Stimulated activated CD8-positive, alpha-beta memory T cell treated with anti-CD3 and anti-CD28 coated beads, Interleukin-2, amount 100 ng/mL, for 48 hours (primary cell): ENCODE results near the gene NEDD4L.
"Not testable (repeated sequence)": the region's sequence is repeated elsewhere in the genome, so short reads cannot be mapped to it uniquely, and the experiment has no call there.

Experiments
- DNase-seq, 2 donors: peaks; one replicate each; pipeline ENCODE4 v3.0.0-alpha.2; 2020; ENCODE audit warnings: low read depth in 2 of 2

The NEDD4L gene

DNA sequence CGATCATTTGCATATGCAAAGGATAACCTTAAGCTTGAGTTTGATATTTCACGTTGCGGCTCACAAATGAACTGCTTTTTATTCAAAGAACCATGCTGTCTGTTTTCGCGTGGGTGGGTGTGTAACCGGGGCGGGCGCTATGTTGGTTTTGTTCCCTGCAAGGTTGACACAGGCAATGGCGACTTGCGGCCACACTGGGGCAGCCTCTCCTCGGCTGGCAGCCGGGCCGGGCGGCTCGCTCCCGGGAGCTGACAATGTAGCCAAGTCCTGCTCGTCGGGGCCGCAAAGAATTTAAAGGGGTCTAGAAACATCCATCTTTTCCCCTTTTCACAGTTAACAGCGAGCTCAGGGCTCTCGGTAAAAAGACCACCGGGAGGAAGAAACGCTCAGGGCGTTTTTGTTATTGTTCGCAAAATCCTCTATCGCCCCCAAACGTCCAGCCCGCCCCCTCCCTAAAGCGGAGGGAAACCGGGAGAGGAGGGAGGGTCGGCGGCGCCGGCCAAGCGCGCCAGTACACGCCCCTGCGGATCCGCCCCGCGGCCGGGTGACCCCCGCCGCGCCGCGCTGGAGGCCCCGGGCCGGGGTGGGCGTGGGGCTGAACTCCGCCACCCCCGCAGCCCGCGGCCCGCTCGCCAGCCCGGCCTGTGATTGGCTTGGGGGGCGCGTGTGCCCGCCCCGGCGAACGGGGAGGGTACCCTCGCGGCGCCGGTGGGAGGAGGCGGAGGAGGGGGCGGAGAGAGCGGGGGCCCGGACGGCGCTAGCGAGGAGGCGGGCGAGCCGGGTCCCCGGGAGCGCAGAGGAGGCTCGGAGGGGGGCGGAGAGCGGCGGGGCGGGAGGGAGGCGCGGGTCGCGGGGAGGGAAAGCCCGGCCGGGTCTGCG is at the start of gene NEDD4L:
NEDD4L (plus strand) TSS at position 736 of the 879 bp plus-strand sequence. CDS start 435 bp downstream, outside the sequence.
- DNase-seq: peak; percentile 73 to 74

GRCh38 chr18:57995331-57995730 is 48.7 kb upstream of the NEDD4L start:
- DNase-seq: no peak

DNA sequence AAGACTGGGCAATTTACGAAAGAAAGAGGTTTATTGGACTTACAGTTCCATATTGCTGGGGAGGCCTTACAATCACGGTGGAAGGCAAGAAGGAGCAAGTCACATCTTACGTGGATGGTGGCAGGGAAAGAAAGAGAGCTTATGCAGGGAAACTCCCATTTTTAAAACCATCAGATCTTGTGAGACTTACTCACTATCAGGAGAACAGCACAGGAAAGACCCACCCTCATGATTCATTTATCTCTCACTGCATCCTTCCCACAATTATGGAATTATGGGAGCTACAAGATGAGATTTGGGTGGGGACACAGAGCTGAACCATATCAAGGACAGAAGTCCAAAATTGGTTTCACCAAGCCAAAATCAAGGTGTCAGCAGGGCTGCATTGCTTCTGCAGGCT is 47.1 kb upstream of the NEDD4L start:
- not testable (repeated sequence) for DNase-seq

DNA sequence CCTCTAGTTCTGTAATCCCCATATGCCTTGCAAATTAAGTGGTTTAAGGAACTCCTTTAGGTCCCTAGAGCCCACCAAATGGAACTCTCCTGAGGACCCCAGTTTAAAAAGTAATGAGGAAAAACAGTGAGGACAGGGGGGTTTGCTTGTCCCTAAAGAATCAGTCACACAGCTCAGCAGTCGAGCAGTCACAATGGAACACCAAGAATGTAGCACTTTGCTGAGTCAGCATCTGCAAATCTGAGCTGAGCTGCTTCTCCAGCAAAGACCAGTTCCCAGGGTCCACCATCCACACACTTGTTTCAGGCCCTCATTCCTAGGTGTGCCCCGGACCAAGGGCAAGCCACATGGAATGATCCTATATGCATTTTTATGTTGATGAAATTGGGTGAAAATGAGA is 46.2 kb upstream of the NEDD4L start:
- no peak for DNase-seq

- no peak for DNase-seq
Measured at GRCh38 chr18:57998461-57998860, 45.6 kb upstream of the NEDD4L start.

GRCh38 chr18:58004317-58004716 is 39.7 kb upstream of the NEDD4L start:
- no peak for DNase-seq

DNA sequence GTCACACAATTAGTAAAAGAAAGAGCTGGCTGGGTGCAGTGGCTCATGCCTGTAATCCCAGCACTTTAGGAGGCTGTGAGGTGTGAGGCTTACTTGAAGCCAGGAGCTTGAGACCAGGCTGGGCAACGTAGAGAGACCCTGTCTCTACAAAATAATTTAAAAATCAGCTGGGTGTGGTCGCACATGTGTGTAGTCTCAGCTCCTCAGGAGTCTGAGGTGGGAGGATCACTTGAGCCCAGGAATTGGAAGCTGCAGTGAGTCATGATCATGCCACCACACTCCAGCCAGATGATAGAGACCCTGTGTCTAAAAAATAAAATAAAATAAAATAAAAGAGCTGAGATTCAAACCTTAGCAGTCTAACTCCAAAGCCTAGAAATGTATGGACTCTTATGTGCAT is 39.0 kb upstream of the NEDD4L start:
- DNase-seq: no peak

- peak in 1 of 2 donors; percentile 3 for DNase-seq
Measured at GRCh38 chr18:58005885-58006523, 38.0 kb upstream of the NEDD4L start.

GRCh38 chr18:58009166-58009565 is 34.9 kb upstream of the NEDD4L start:
- no peak for DNase-seq

DNA sequence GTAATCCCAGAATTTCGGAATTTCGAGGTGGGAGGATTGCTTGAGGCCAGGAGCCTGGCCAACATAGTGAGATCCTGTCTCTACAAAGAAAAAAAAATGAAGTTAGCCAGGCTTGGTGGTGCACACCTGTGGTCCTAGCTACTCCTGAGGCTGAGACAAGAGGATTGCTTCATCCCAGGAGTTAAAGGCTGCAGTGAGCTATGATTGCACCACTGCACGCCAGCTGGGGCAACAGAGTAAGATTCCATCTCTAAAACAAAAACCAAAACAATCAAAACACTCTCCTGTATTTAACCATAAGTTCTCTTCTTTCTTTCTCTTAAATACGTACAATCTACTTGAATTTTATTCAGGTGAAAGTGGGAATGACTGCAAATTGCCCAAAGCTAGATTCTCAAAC is 33.8 kb upstream of the NEDD4L start:
- no peak for DNase-seq

DNA sequence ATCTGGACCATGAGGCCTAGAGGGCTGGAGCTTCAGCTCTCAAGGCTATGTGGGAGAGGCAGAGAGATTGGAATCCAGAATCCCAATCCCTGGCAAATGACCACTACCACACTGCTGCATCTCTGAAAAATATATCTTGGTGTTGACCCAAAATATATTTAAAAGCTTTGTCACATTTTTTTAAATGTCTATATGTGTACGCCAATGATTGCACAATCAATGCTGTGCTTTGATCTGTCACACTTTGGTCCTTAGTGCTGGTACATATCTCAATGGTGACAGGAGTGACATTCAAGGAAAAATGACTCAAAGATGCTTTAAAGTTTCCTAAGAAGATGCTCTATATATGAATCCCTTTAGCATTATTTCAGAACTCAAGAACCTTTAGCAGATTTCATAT is 31.7 kb upstream of the NEDD4L start:
- no peak for DNase-seq

- no peak for DNase-seq
Measured at GRCh38 chr18:58013241-58014211, 30.5 kb upstream of the NEDD4L start.

GRCh38 chr18:58015065-58015780 is 28.8 kb upstream of the NEDD4L start:
- DNase-seq: no peak

- no peak for DNase-seq
Measured at GRCh38 chr18:58017267-58017666, 26.8 kb upstream of the NEDD4L start.

DNA sequence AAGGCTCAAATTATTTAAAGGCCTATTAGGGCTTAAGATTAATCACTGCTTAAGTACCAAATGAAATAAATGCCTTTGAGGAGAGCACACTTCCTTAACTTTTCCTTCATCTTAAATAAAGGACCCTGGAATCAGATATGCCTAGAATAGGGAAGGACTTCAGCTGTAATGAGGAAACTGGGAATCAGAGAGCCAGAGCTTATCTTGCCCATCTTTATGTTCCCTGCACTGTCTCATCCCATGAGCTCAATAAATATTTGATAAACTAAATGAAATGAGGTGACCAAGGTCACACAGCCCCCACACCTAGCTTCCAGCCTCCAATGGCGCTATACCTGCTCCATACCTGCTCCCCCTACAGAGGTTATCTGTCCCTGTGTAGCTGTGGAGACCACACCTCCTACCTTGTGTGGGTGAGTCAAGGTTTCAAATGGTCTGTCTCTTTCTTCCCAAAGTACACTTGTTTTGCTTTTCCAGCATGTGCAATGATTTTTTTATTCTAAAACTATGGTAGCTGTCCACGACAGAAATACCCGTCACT is 23.4 kb upstream of the NEDD4L start:
- DNase-seq: no peak

DNA sequence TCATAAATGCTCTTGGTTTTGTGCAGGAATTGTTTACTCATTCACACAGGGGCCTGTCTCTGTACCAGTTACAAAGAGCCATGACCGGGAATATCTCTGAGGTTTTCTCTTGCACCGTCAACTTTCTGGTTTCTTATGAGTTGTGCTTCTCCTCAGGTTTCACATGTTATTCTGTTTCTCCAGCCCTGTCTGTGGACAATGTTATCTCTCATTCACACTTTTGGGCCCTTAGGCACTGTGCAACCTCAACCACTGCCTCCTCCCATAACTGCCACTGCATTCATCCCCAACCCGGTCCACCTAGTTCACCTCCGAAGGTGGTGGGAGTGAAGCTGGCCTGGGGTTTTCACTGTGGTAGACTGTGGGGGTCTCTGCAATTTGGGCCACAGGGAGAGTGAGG is 22.5 kb upstream of the NEDD4L start:
- DNase-seq: no peak

- DNase-seq: no peak
Measured at GRCh38 chr18:58023108-58023507, 20.9 kb upstream of the NEDD4L start.

DNA sequence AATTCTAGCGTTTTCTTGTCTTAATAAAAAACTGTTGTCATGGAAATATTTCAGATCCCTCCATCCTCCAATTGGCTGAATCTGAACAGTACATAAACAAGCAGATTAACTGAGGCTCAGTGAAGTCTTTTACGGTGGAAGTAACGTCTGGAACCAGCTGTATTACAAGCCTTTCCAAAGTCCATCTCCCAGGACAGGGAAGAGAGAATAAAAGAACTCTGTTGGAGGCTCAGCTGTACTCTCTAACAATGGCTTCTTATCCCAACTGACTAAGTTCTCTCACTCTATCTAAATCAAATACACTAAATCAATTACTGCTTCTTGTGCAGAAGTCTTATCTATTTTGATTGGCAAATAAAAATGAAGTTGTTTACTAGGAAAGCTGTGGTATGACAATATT is 19.9 kb upstream of the NEDD4L start:
- DNase-seq: no peak

DNA sequence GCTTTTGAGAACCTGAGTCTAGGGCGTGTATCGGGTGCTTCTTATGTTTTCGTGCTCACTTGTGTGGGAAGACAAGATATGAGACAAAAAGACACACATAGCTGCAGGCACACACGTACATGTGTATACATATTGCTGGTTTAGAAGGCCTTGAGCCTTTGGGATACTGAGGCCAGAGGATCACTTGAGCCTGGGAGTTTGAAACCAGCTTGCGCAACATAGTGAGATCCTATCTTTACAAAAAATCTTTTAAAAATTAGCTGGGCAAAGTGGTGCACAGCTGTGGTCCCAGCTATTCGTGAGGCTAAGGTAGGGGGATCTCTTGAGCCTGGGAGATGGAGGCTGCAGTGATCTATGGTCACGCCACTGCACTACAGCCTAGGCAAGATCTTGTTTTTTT is 18.8 kb upstream of the NEDD4L start:
- DNase-seq: no peak

DNA sequence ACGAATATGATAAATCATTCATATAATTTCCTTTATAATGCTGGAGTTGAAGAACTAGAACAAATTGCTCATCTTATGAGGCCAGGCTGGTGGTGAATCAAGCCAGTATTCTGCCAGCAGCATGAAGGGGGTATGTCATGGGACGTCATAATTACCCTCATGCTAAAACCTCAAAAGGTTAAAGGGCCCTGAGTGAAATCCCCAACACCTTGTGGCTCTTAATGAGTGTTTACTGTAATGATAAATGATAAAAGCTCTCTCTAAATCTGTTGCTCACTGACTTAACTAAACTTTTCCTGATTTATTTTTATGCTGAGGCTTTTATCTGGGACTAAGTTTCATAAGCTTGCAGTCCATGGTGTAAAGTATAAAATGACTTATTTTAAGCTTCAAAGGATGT is 18.3 kb upstream of the NEDD4L start:
- DNase-seq: no peak

DNA sequence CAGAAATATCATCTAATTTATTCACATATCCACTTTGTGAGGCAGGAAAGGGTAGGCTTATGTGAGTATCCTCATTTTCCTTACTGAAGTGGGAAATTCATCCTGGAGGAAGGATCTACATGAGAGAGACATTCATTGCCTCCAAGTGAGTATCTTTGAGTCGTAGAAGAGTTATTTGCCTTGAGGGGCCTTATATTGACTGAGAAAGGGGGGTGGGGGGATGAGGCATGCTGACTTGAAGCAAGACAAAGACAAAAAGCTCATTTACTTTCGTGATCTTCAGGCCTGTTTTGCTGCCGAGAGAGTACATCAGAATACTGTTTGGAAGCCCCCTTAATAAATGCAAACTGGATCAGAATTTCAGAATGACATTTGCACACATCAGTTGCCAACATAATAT is 17.6 kb upstream of the NEDD4L start:
- no peak for DNase-seq
